H1 (cell line): ENCODE results near the gene FOXP2. TPM values are rescaled to one million over a fixed set of nuclear protein-coding genes. Genes with fewer than 3 reads are reported as not detected.

Experiments
- CTCF ChIA-PET: fragments of 300-600 bp; sonication (Branson Sonifier 250); formaldehyde crosslinking; loops from one replicate; lab custom pipeline; 2021; ENCODE audit not compliant: partially characterized antibody; lab: Charles Lee
- POLR2A ChIA-PET: fragments of 300-600 bp; sonication (Branson Sonifier 250); formaldehyde crosslinking; loops from one replicate; lab custom pipeline; 2021; ENCODE audit warnings: inconsistent platforms; ENCODE audit not compliant: partially characterized antibody; lab: Charles Lee
- DNase-seq, 2 experiments: peaks; one replicate each; pipeline versions ENCODE4 v3.0.0 to v3.0.0-alpha.2; 2010 to 2022; ENCODE audit warnings: low spot score in 2 of 2, low read depth in 1 of 2, mixed read lengths in 1 of 2
- FAIRE-seq: peaks from 2 replicates; lab custom pipeline; 2011; peaks lifted over from hg19 to GRCh38; lab: Jason Lieb, UNC
- H2AFZ ChIP-seq: 2 replicates; pipeline ENCODE4 v1.8.1; 2012; ENCODE audit warnings: low read length, inconsistent platforms
- H2AK5ac ChIP-seq: 2 replicates; pipeline ENCODE4 v1.6.1; 2013; ENCODE audit warnings: low read depth, low read length
- H2BK120ac ChIP-seq: replicated peaks from 2 replicates; pipeline ENCODE3; 2013; ENCODE audit warnings: low read depth, low read length, inconsistent platforms
- H2BK12ac ChIP-seq: 2 replicates; pipeline ENCODE4 v1.6.1; 2013; ENCODE audit warnings: low read depth, low read length
- H2BK15ac ChIP-seq: 2 replicates; pipeline ENCODE4 v1.6.1; 2013; ENCODE audit warnings: low read length
- H2BK20ac ChIP-seq: 2 replicates; pipeline ENCODE4 v1.6.1; 2013; ENCODE audit warnings: low read length
- H2BK5ac ChIP-seq: 2 replicates; pipeline ENCODE4 v1.6.1; 2013; ENCODE audit warnings: low read depth, low read length
- H3K14ac ChIP-seq: 2 replicates; pipeline ENCODE4 v1.6.1; 2013; ENCODE audit warnings: inconsistent platforms; ENCODE audit not compliant: insufficient read length
- H3K18ac ChIP-seq: 2 replicates; pipeline ENCODE4 v1.6.1; 2013; ENCODE audit warnings: low read length; ENCODE audit errors: extremely low read depth
- H3K23ac ChIP-seq: 2 replicates; pipeline ENCODE4 v1.6.1; 2013; ENCODE audit warnings: inconsistent platforms; ENCODE audit not compliant: insufficient read length
- H3K23me2 ChIP-seq: 2 replicates; pipeline ENCODE4 v1.6.1; 2013; ENCODE audit warnings: low read depth, low read length
- H3K27ac ChIP-seq: 2 replicates; pipeline ENCODE4 v1.6.1; 2011; ENCODE audit warnings: low read depth, low read length, inconsistent platforms
- H3K27me3 ChIP-seq, 4 experiments: replicated peaks in 1 of 4; 1 replicate in 1 of 4; 2 replicates in 3 of 4; pipeline versions ENCODE4 v1.6.1 to v1.8.1; 2011 to 2013; ENCODE audit warnings: low read length in 3 of 4, mild to moderate bottlenecking in 3 of 4, inconsistent platforms in 2 of 4, mixed read lengths in 2 of 4, moderate library complexity in 1 of 4; ENCODE audit not compliant: control insufficient read depth in 3 of 4, insufficient read depth in 3 of 4; ENCODE audit errors: extremely low read depth in 1 of 4
- H3K36me3 ChIP-seq, 4 experiments: 2 replicates each; pipeline versions ENCODE4 v1.6.1 to v1.8.1; 2011 to 2013; ENCODE audit warnings: mild to moderate bottlenecking in 4 of 4, low read length in 3 of 4, moderate library complexity in 2 of 4, control low read depth in 1 of 4, inconsistent platforms in 1 of 4; ENCODE audit not compliant: insufficient read depth in 4 of 4, control insufficient read depth in 2 of 4
- H3K4ac ChIP-seq: replicated peaks from 2 replicates; pipeline ENCODE3; 2013; ENCODE audit warnings: low read length, low read depth, mixed read lengths, inconsistent platforms; ENCODE audit not compliant: insufficient read length
- H3K4me1 ChIP-seq, 4 experiments: replicated peaks in 1 of 4; 1 replicate in 1 of 4; 2 replicates in 3 of 4; pipeline versions ENCODE4 v1.6.1 to v1.8.1; 2011 to 2013; ENCODE audit warnings: low read length in 3 of 4, inconsistent platforms in 2 of 4, mixed read lengths in 1 of 4; ENCODE audit not compliant: insufficient read depth in 4 of 4, control insufficient read depth in 3 of 4
- H3K4me2 ChIP-seq, 2 experiments: 2 replicates each; pipeline versions ENCODE4 v1.6.1 to v1.8.1; 2011 to 2013; ENCODE audit warnings: low read depth in 2 of 2, low read length in 2 of 2, control low read depth in 1 of 2, inconsistent platforms in 1 of 2, mild to moderate bottlenecking in 1 of 2; ENCODE audit not compliant: insufficient read depth in 1 of 2
- H3K4me3 ChIP-seq, 4 experiments: fragments of 200-600, 300-600 bp in 1 of 4; sonication (generic), shearing (Covaris generic), sonication (Bioruptor Twin) in 1 of 4; 2 replicates each; pipeline versions ENCODE4 v1.5.1 to v1.8.1; 2011 to 2016; ENCODE audit warnings: low read length in 4 of 4, low read depth in 3 of 4, control low read depth in 2 of 4, inconsistent platforms in 2 of 4, mild to moderate bottlenecking in 2 of 4, mixed read lengths in 1 of 4, moderate library complexity in 1 of 4; ENCODE audit not compliant: insufficient read depth in 2 of 4; ENCODE audit errors: extremely low read depth in 1 of 4
- H3K56ac ChIP-seq: replicated peaks from 2 replicates; pipeline ENCODE3; 2013; ENCODE audit warnings: low read depth, mild to moderate bottlenecking, mixed read lengths, low read length, inconsistent platforms; ENCODE audit not compliant: insufficient read length
- H3K79me1 ChIP-seq: 2 replicates; pipeline ENCODE4 v1.6.1; 2013; ENCODE audit warnings: low read depth, low read length, control low read depth
- H3K79me2 ChIP-seq, 2 experiments: 2 replicates each; pipeline versions ENCODE4 v1.6.1 to v1.8.1; 2012 to 2013; ENCODE audit warnings: low read length in 2 of 2, mild to moderate bottlenecking in 2 of 2, inconsistent platforms in 1 of 2; ENCODE audit not compliant: insufficient read depth in 2 of 2, control insufficient read depth in 1 of 2
- H3K9ac ChIP-seq, 4 experiments: replicated peaks in 1 of 4; 1 replicate in 1 of 4; 2 replicates in 3 of 4; pipeline versions ENCODE4 v1.6.1 to v1.8.1; 2011 to 2013; ENCODE audit warnings: low read depth in 3 of 4, low read length in 3 of 4, control low read depth in 2 of 4, mild to moderate bottlenecking in 2 of 4, moderate library complexity in 2 of 4, inconsistent platforms in 1 of 4; ENCODE audit errors: extremely low read depth in 1 of 4
- H3K9me3 ChIP-seq, 2 experiments: 2 replicates each; pipeline versions ENCODE4 v1.6.1 to v1.8.1; 2012 to 2013; ENCODE audit warnings: mild to moderate bottlenecking in 2 of 2, moderate library complexity in 2 of 2, control low read depth in 1 of 2, inconsistent platforms in 1 of 2, low read depth in 1 of 2, low read length in 1 of 2, mixed read lengths in 1 of 2; ENCODE audit not compliant: insufficient read depth in 2 of 2
- H4K20me1 ChIP-seq, 2 experiments: replicated peaks in 1 of 2; 2 replicates each; pipeline versions ENCODE3 to v1.8.1; 2011 to 2013; ENCODE audit warnings: inconsistent platforms in 2 of 2, low read length in 2 of 2, mild to moderate bottlenecking in 1 of 2; ENCODE audit not compliant: insufficient read depth in 2 of 2, control insufficient read depth in 1 of 2
- H4K5ac ChIP-seq: 2 replicates; pipeline ENCODE4 v1.6.1; 2013; ENCODE audit warnings: low read length, low read depth, mixed read lengths, inconsistent platforms; ENCODE audit not compliant: insufficient read length
- H4K8ac ChIP-seq: 2 replicates; pipeline ENCODE4 v1.8.0; 2013; ENCODE audit warnings: mild to moderate bottlenecking, moderate library complexity, low read length, inconsistent platforms; ENCODE audit not compliant: insufficient read depth; ENCODE audit errors: extremely low read depth
- H4K91ac ChIP-seq: replicated peaks from 2 replicates; pipeline ENCODE3; 2013; ENCODE audit warnings: low read length, mixed read lengths, inconsistent platforms; ENCODE audit not compliant: insufficient read length
- BCL11A ChIP-seq, 2 experiments: IDR thresholded peaks; one replicate each; pipeline ENCODE4 v1.6.1; 2011; ENCODE audit warnings: low read depth in 2 of 2, low read length in 2 of 2, mild to moderate bottlenecking in 2 of 2
- BRCA1 ChIP-seq: IDR thresholded peaks from 2 replicates; pipeline ENCODE4 v1.6.1; 2012; ENCODE audit warnings: low read depth, low read length, improper control_type of control experiment
- CHD1 ChIP-seq: IDR thresholded peaks from 2 replicates; pipeline ENCODE4 v1.6.1; 2012; ENCODE audit warnings: low read depth, low read length, improper control_type of control experiment
- JUN ChIP-seq: IDR thresholded peaks from 2 replicates; pipeline ENCODE4 v1.6.1; 2011; ENCODE audit warnings: low read depth, mild to moderate bottlenecking, improper control_type of control experiment, low read length
- MAFK ChIP-seq: IDR thresholded peaks from 2 replicates; pipeline ENCODE4 v1.6.1; 2012; ENCODE audit warnings: low read depth, mild to moderate bottlenecking, improper control_type of control experiment, low read length
- NANOG ChIP-seq: IDR thresholded peaks from 2 replicates; pipeline ENCODE4 v1.6.1; 2011; ENCODE audit warnings: low read length, low read depth, mild to moderate bottlenecking, inconsistent platforms; ENCODE audit not compliant: insufficient read depth, poor library complexity, severe bottlenecking
- RAD21 ChIP-seq, 2 experiments: IDR thresholded peaks in 1 of 2; conservative IDR thresholded peaks in 1 of 2; 2 replicates each; pipeline ENCODE4 v1.6.1; 2011; ENCODE audit warnings: low read depth in 2 of 2, low read length in 2 of 2, improper control_type of control experiment in 1 of 2, inconsistent platforms in 1 of 2, mild to moderate bottlenecking in 1 of 2, moderate library complexity in 1 of 2
- RFX5 ChIP-seq: IDR thresholded peaks from 2 replicates; pipeline ENCODE4 v1.6.1; 2011; ENCODE audit warnings: low read depth, low read length, improper control_type of control experiment, borderline replicate concordance
- YY1 ChIP-seq: IDR thresholded peaks from 2 replicates; pipeline ENCODE4 v1.6.1; 2011; ENCODE audit warnings: low read depth, mild to moderate bottlenecking, low read length
- WGBS, 2 experiments: shearing (Covaris generic) in 1 of 2; methylation state at CpG; one replicate each; pipeline versions ENCODE4 v1.1.6 to v1.1.7; 2013 to 2015; ENCODE audit warnings: low lambda C conversion rate in 2 of 2, mixed read lengths in 2 of 2, inconsistent platforms in 1 of 2, low coverage in 1 of 2, missing lambda C conversion rate in 1 of 2; ENCODE audit not compliant: insufficient replicate concordance in 2 of 2, insufficient coverage in 1 of 2, insufficient read length in 1 of 2; ENCODE audit errors: extremely low coverage in 1 of 2, missing lambda C conversion rate in 1 of 2; 5-methylcytosine and 5-hydroxymethylcytosine counted together
- polyA plus RNA-seq, 7 experiments: library from polyadenylated mRNA; depleted of rRNA in 3 of 7; stranded (reverse) in 5 of 7; unstranded in 2 of 7; fragments of >200 nt in 5 of 7; fragments of 200-250 nt in 2 of 7; gene quantifications; 1 replicate in 5 of 7; 2 replicates in 1 of 7; 4 replicates in 1 of 7; pipeline versions ENCODE4 v1.2.1 to v1.2.3, GENCODE V29; 2011 to 2013; ENCODE audit warnings: missing spikeins in 2 of 7, mixed read lengths in 2 of 7
- total RNA-seq: library from RNA; stranded (reverse); fragmentation: NEBNext Ultra II Directional; extraction: Animal tissue kit (Norgen Biotek cat#: 25700); gene quantifications from 2 replicates; pipeline ENCODE4 v1.2.1, GENCODE V29; 2021
- TF ChIP-seq, protein P1 (sequence below): IDR thresholded peaks from 2 replicates; pipeline ENCODE4 v1.6.1; 2011; ENCODE audit warnings: low read length, improper control_type of control experiment
- TF ChIP-seq, protein P2 (sequence below): IDR thresholded peaks from 2 replicates; pipeline ENCODE4 v1.6.1; 2012; ENCODE audit warnings: inconsistent platforms
- TF ChIP-seq, protein P3 (sequence below): IDR thresholded peaks from 2 replicates; pipeline ENCODE4 v1.6.1; 2011; ENCODE audit warnings: low read depth, mild to moderate bottlenecking, low read length; ENCODE audit not compliant: insufficient read depth

Gene FOXP2
- total and polyA plus RNA-seq, 2 of the 8 experiments (the other 6 are each of a cell fraction or from before 2014, with no cell fraction given): 0.09 to 0.43 TPM

DNA sequence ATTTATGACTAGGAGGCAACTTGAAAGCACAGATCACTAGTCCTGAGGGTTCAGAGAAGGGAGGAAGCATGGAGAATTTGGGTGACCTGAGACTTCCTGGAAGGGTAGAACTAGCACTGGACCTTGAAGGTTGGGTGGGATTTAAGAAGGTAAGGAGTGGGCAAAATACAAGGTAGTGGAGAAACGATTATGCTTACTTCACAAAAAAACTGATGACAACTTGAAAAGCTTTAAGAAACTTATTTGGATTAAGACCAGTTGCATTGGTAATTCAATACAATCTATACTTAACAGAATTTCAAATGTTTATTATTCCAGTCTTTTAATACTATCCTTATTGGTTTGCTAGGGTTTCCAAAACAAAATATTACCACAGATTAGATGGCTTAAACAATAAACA lies 308.7 kb downstream of the FOXP2 start:
- no peak overlapping the region for H4K5ac ChIP-seq
- no peak overlapping the region for H3K18ac ChIP-seq
- H3K27ac ChIP-seq: no peak overlapping the region
- H2BK20ac ChIP-seq: no peak overlapping the region
- H4K20me1 ChIP-seq: no peaks in the 10 kb centered on the region
- POLR2A ChIA-PET: no interaction called here
- CTCF ChIA-PET: no interaction called here
- no peak overlapping the region for H3K4me3 ChIP-seq
- no peaks in the 10 kb centered on the region for H3K36me3 ChIP-seq
- no peaks in the 10 kb centered on the region for H3K23me2 ChIP-seq
- no peaks in the 10 kb centered on the region for H3K27me3 ChIP-seq
- H3K14ac ChIP-seq: no peak overlapping the region
- no peak overlapping the region for H2BK15ac ChIP-seq
- no peak overlapping the region for H2AFZ ChIP-seq
- no peaks in the 10 kb centered on the region for H3K4me1 ChIP-seq
- no peak for DNase-seq
- no peak overlapping the region for H4K8ac ChIP-seq
- H3K9ac ChIP-seq: no peak overlapping the region
- H3K23ac ChIP-seq: no peak overlapping the region
- no peak overlapping the region for H2BK120ac ChIP-seq
- no peaks in the 10 kb centered on the region for H3K79me2 ChIP-seq
- no peak overlapping the region for H3K56ac ChIP-seq
- no peak overlapping the region for H2BK5ac ChIP-seq
- no peak for FAIRE-seq
- no peak overlapping the region for H3K4me2 ChIP-seq
- no peak overlapping the region for H4K91ac ChIP-seq
- no peak overlapping the region for H2AK5ac ChIP-seq
- H3K79me1 ChIP-seq: no peaks in the 10 kb centered on the region
- H3K9me3 ChIP-seq: no peaks in the 10 kb centered on the region
- no peak overlapping the region for H2BK12ac ChIP-seq
- WGBS, 2 experiments: 91% methylated on average over 1 of the region's 1 CpG; no CpG with 5 or more reads in 1 of the 2 experiments
- no peak overlapping the region for H3K4ac ChIP-seq
- TF ChIP-seq RAD21 (IDR thresholded peaks at IDR 0.05 in 1 of 2, conservative IDR thresholded peaks at IDR 0.05 in 1 of 2; ENCODE audit: low read depth in 2 of 2, low read length in 2 of 2) (no peak), NANOG (no peak), CHD1 (no peak), RFX5 (no peak), YY1 (no peak), MAFK (no peak), JUN (no peak), BCL11A (IDR thresholded peaks at IDR 0.05; ENCODE audit: low read depth in 2 of 2, low read length in 2 of 2) (no peak), BRCA1 (no peak)
- TF ChIP-seq, protein P1, sequence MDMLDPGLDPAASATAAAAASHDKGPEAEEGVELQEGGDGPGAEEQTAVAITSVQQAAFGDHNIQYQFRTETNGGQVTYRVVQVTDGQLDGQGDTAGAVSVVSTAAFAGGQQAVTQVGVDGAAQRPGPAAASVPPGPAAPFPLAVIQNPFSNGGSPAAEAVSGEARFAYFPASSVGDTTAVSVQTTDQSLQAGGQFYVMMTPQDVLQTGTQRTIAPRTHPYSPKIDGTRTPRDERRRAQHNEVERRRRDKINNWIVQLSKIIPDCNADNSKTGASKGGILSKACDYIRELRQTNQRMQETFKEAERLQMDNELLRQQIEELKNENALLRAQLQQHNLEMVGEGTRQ: no peak
- TF ChIP-seq, protein P2, sequence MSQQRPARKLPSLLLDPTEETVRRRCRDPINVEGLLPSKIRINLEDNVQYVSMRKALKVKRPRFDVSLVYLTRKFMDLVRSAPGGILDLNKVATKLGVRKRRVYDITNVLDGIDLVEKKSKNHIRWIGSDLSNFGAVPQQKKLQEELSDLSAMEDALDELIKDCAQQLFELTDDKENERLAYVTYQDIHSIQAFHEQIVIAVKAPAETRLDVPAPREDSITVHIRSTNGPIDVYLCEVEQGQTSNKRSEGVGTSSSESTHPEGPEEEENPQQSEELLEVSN: no peak
- TF ChIP-seq, protein P3, sequence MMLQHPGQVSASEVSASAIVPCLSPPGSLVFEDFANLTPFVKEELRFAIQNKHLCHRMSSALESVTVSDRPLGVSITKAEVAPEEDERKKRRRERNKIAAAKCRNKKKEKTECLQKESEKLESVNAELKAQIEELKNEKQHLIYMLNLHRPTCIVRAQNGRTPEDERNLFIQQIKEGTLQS: no peak
